HL-60 (cell line): ENCODE data around the gene NMU.

ENCODE experiments used
- DNase-seq, 2 experiments: peaks; one replicate each; pipeline ENCODE4 v3.0.0-alpha.2; 2010 to 2020; ENCODE audit warnings: low read depth in 1 of 2, low spot score in 1 of 2
- H3K27ac ChIP-seq: fragments of 250-450 bp; sonication (Bioruptor Pico); replicated peaks from 2 replicates; pipeline ENCODE4 v1.5.1; 2020; ENCODE audit warnings: mild to moderate bottlenecking, moderate library complexity
- H3K27me3 ChIP-seq: fragments of 250-450 bp; sonication (Bioruptor Pico); 2 replicates; pipeline ENCODE4 v1.5.1; 2021; ENCODE audit warnings: mild to moderate bottlenecking, moderate library complexity; ENCODE audit not compliant: insufficient read depth, poor library complexity, severe bottlenecking
- H3K4me3 ChIP-seq: replicated peaks from 2 replicates; pipeline ENCODE4 v1.5.1; 2011; ENCODE audit warnings: mild to moderate bottlenecking, control low read depth, low read length; ENCODE audit not compliant: insufficient read depth
- GABPA ChIP-seq: IDR thresholded peaks from 2 replicates; pipeline ENCODE4 v1.6.1; 2012; ENCODE audit warnings: low read depth
- POLR2AphosphoS5 ChIP-seq: IDR thresholded peaks from 2 replicates; pipeline ENCODE4 v1.6.1; 2012; ENCODE audit warnings: low read depth
- SPI1 ChIP-seq: IDR thresholded peaks from 2 replicates; pipeline ENCODE4 v1.6.1; 2012; ENCODE audit warnings: low read depth, mild to moderate bottlenecking, borderline replicate concordance
- TF ChIP-seq, protein P1 (sequence below): IDR thresholded peaks from 2 replicates; pipeline ENCODE4 v1.6.1; 2012; ENCODE audit warnings: low read depth; ENCODE audit not compliant: insufficient replicate concordance
- TF ChIP-seq, protein P2 (sequence below): IDR thresholded peaks from one replicate; pipeline ENCODE4 v1.5.1; 2011; ENCODE audit warnings: low read length, control low read depth, inconsistent platforms; ENCODE audit not compliant: insufficient read depth

The NMU gene

DNA sequence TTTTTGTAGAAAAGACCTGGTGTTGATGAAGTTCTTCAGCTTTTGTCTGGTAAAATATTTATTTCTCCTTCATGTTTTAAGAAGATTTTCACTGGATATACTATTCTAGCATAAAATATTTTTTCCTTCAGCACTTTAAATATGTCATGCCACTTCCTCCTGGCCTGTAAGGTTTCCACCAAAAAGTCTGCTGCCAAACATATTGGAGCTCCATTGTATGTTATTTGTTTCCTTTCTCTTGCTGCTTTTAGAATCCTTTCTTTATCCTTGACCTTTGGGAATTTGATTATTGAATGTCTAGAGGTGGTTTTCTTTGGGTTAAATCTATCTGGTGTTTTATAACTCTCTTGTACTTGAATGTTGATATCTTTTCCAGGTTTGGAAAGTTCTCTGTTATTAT lies 35.6 kb upstream of the NMU start:
- Histone ChIP-seq H3K4me3 (no peak overlapping the region), H3K27me3 (no peaks in the 10 kb centered on the region), H3K27ac (no peak overlapping the region)
- no peak for DNase-seq
- TF ChIP-seq POLR2AphosphoS5 = no peak
- TF ChIP-seq, protein P1, sequence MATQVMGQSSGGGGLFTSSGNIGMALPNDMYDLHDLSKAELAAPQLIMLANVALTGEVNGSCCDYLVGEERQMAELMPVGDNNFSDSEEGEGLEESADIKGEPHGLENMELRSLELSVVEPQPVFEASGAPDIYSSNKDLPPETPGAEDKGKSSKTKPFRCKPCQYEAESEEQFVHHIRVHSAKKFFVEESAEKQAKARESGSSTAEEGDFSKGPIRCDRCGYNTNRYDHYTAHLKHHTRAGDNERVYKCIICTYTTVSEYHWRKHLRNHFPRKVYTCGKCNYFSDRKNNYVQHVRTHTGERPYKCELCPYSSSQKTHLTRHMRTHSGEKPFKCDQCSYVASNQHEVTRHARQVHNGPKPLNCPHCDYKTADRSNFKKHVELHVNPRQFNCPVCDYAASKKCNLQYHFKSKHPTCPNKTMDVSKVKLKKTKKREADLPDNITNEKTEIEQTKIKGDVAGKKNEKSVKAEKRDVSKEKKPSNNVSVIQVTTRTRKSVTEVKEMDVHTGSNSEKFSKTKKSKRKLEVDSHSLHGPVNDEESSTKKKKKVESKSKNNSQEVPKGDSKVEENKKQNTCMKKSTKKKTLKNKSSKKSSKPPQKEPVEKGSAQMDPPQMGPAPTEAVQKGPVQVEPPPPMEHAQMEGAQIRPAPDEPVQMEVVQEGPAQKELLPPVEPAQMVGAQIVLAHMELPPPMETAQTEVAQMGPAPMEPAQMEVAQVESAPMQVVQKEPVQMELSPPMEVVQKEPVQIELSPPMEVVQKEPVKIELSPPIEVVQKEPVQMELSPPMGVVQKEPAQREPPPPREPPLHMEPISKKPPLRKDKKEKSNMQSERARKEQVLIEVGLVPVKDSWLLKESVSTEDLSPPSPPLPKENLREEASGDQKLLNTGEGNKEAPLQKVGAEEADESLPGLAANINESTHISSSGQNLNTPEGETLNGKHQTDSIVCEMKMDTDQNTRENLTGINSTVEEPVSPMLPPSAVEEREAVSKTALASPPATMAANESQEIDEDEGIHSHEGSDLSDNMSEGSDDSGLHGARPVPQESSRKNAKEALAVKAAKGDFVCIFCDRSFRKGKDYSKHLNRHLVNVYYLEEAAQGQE = no peak
- TF ChIP-seq GABPA = no peak
- no peak for TF ChIP-seq SPI1
- TF ChIP-seq, protein P2, sequence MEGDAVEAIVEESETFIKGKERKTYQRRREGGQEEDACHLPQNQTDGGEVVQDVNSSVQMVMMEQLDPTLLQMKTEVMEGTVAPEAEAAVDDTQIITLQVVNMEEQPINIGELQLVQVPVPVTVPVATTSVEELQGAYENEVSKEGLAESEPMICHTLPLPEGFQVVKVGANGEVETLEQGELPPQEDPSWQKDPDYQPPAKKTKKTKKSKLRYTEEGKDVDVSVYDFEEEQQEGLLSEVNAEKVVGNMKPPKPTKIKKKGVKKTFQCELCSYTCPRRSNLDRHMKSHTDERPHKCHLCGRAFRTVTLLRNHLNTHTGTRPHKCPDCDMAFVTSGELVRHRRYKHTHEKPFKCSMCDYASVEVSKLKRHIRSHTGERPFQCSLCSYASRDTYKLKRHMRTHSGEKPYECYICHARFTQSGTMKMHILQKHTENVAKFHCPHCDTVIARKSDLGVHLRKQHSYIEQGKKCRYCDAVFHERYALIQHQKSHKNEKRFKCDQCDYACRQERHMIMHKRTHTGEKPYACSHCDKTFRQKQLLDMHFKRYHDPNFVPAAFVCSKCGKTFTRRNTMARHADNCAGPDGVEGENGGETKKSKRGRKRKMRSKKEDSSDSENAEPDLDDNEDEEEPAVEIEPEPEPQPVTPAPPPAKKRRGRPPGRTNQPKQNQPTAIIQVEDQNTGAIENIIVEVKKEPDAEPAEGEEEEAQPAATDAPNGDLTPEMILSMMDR = no peak

DNA sequence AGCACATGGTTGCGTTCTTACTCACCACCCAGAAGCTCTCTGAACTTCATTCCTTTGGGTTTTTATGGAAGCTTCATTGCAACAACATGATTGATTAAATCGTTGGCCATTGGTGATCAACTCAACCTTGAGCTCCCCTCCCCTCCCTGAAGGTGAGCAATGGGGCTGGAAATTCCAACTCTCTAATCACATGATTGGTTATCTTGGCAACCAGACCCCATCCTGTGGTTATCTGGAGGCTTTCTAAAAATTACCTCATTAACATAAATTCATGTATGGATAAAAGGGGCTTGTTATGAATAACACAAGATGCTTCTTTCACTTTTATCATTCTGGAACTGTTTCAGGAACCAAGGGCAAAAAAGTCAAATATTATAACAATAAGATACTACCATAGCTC lies 34.6 kb upstream of the NMU start:
- H3K27me3 ChIP-seq = no peaks in the 10 kb centered on the region

DNA sequence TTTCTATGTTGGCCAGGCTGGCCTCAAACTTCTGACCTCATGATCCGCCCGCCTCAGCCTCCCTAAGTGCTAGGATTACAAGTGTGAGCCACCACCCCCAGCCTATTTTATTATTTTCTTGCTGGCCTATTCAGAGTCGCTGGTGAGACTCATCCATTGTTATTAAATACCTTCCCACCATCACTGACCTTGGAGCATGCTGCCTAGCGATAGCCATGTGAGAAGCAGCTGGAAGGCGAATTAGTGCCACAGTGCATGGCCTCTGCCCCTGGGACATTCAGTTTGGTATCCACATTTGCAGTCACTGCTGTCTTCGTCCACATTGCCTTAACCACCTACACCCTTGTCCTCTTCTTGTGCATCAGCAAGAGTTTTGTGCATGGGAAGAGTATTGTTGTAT lies 32.4 kb upstream of the NMU start:
- TF ChIP-seq, protein P2 = no peak
- TF ChIP-seq POLR2AphosphoS5 (no peak), GABPA (no peak), SPI1 (no peak)
- TF ChIP-seq, protein P1 = no peak
- no peak for DNase-seq
- Histone ChIP-seq H3K27me3 (no peaks in the 10 kb centered on the region), H3K4me3 (no peak overlapping the region), H3K27ac (no peak overlapping the region)

More for the DNA sequence above, 34.6 kb upstream of the NMU start:
- Histone ChIP-seq H3K27ac (no peak overlapping the region), H3K4me3 (no peak overlapping the region)
- no peak for DNase-seq
- TF ChIP-seq, protein P2 = no peak
- TF ChIP-seq, protein P1 = no peak
- no peak for TF ChIP-seq GABPA
- TF ChIP-seq SPI1 = no peak
- no peak for TF ChIP-seq POLR2AphosphoS5
